Heart left ventricle (tissue), 16 donors: ENCODE measurements around the gene MAPT. TPM values are rescaled to one million over a fixed set of nuclear protein-coding genes. Genes with fewer than 3 reads are reported as not detected.
A peak's percentile ranks its signal among the peaks of the same experiment; 100 is the strongest.

Experiments used
- ATAC-seq, 4 donors: fragments of 200-7000 bp; cut with Tn5 transposase; one replicate each; pipeline ENCODE4 v1.9.1; 2020 to 2022; ENCODE audit warnings: moderate library complexity in 4 of 4, mild to moderate bottlenecking in 3 of 4, moderate number of reproducible peaks in 1 of 4
- DNase-seq, 5 donors: peaks; one replicate each; pipeline ENCODE4 v3.0.0-alpha.2; 2020
- H3K27ac ChIP-seq, 12 donors: fragments of 200-600 bp; sonication (generic) in 4 of 12; one replicate each; pipeline versions ENCODE4 v1.5.0 to v1.8.0; 2016 to 2022; ENCODE audit warnings: mild to moderate bottlenecking in 2 of 12
- H3K27me3 ChIP-seq, 9 donors: fragments of 200-600 bp; sonication (generic) in 2 of 9; one replicate each; pipeline versions ENCODE4 v1.5.1 to v1.8.0; 2016 to 2022; ENCODE audit warnings: mild to moderate bottlenecking in 3 of 9
- H3K36me3 ChIP-seq, 9 donors: fragments of 200-600 bp; sonication (generic) in 2 of 9; one replicate each; pipeline versions ENCODE4 v1.5.0 to v1.8.0; 2018 to 2022; ENCODE audit warnings: mild to moderate bottlenecking in 2 of 9
- H3K4me1 ChIP-seq, 12 donors: fragments of 200-600 bp; sonication (generic) in 4 of 12; one replicate each; pipeline versions ENCODE4 v1.5.0 to v1.8.0; 2016 to 2022; ENCODE audit warnings: mild to moderate bottlenecking in 3 of 12
- H3K4me3 ChIP-seq, 12 donors: fragments of 200-600 bp; sonication (generic) in 4 of 12; one replicate each; pipeline versions ENCODE4 v1.5.0 to v1.8.0; 2017 to 2022; ENCODE audit warnings: mild to moderate bottlenecking in 9 of 12, moderate library complexity in 4 of 12
- H3K9me3 ChIP-seq, 12 donors: fragments of 200-600 bp; sonication (generic) in 4 of 12; one replicate each; pipeline versions ENCODE4 v1.5.0 to v1.8.0; 2016 to 2022; ENCODE audit warnings: mild to moderate bottlenecking in 1 of 12
- CTCF ChIP-seq, 12 donors: fragments of 200-600 bp; sonication (generic) in 4 of 12; IDR thresholded peaks; one replicate each; pipeline versions ENCODE4 v1.5.0 to v1.8.0; 2018 to 2022; ENCODE audit warnings: antibody characterized with exemption in 12 of 12, mild to moderate bottlenecking in 5 of 12
- POLR2A ChIP-seq, 2 donors: fragments of 450-650 bp; IDR thresholded peaks; one replicate each; pipeline ENCODE4 v1.6.1; 2017; ENCODE audit warnings: antibody characterized with exemption in 2 of 2, mild to moderate bottlenecking in 2 of 2, moderate library complexity in 2 of 2
- WGBS, 4 donors: extraction: QIAGEN DNeasy Blood & Tissue Kit in 2 of 4; methylation state at CpG; one replicate each; pipeline versions ENCODE4 v1.1.5 to v1.1.7; 2013 to 2018; 5-methylcytosine and 5-hydroxymethylcytosine counted together
- intact Hi-C, 10 donors: fragments of 100-400 bp; cut with DNase I; formaldehyde crosslinking; loops; one replicate each; pipeline versions ENCODE4 v1.11.1 to v1.14.2; 2022
- polyA plus RNA-seq, 2 donors: library from polyadenylated mRNA; stranded (reverse); fragments of 200-250 nt; gene quantifications; one replicate each; pipeline ENCODE4 v1.2.3, GENCODE V29; 2013
- total RNA-seq, 9 donors: library from RNA; depleted of rRNA in 2 of 9; stranded (reverse); fragments of >200 nt in 2 of 9; fragmentation: NEBNext Ultra II Directional in 3 of 9; extraction: Animal tissue kit (Norgen Biotek cat#: 25700) in 3 of 9; gene quantifications; one replicate each; pipeline versions ENCODE4 v1.1.0 to v1.2.4, GENCODE V29; 2016 to 2023
- donor health status: ischemic (EF 13 %, LVEDD 7.1; RV severe dilation, severe dysfunction).
- donor health status: healthy with polysubstance abuse.
- donor health status: DM: no; HTN: yes; CAD: no.
- donor health status: DM: no; HTN: no; CAD: no.
- donor health status: ischemic (EF 25% LVEDD 6.9; RV normal size, moderate dysfunction).
- donor health status: ischemic (EF 25% LVEDD 5.7; RV mildly dilated, moderate dysfunction).
- donor health status: healthy.
- donor health status: DM: yes; HTN: yes; CAD: no.
- donor health status: ischemic (EF 35%, LVEDD 5.7; RV mildly dilated, moderate dysfunction).
- donor health status: nonischemic (EF 11% LVEDD 7.7; RV severe dilation, severe dysfunction).
- donor health status: DM: yes; HTN: yes; CAD: no.
- donor health status: PGD.
- donor health status: ischemic (EF 29% LVEDD 5.4; RV normal size, mild dysfunction).
- donor health status: nonischemic (EF 23%, LVEDD 6.1; RV moderate dilation, normal function).

Gene MAPT
- total and polyA plus RNA-seq, 11 donors, result 2.9 to 70.4 (median 29.3) TPM

GRCh38 chr17:46026166-46027047 lies 132.1 kb downstream of the MAPT start:
- no peaks in the 10 kb centered on the region for H3K27me3 ChIP-seq
- peaks cover 0 to 39% (median 15%) of the 10 kb centered on the region in 12 donors for H3K4me1 ChIP-seq
- ATAC-seq, result peak in 3 of 4 donors; percentile 31 to 58 (median 31)
- DNase-seq, result peak in 3 of 5 donors; percentile 52 to 65 (median 59)
- 84 to 89% (median 87%) methylated on average over 12 to 17 of the region's 17 CpGs for WGBS, 4 donors
- H3K36me3 ChIP-seq, result peaks cover 0 to 71% (median 25%) of the 10 kb centered on the region in 9 donors
- H3K4me3 ChIP-seq, result no peak overlapping the region
- intact Hi-C loops, result loop anchor here in 1 of 10 donors (10.0 kb wide), 1 partner anchor 442 kb away; no protein-coding TSS in a partner anchor
- H3K27ac ChIP-seq, result peak overlapping the region in 5 of 12 donors; percentile 8 to 80 (median 34)
- TF ChIP-seq CTCF (IDR thresholded peaks at IDR 0.05) (no peak), POLR2A (IDR thresholded peaks at IDR 0.05) (no peak)
- H3K9me3 ChIP-seq, result no peaks in the 10 kb centered on the region

- intact Hi-C loops, result loop anchor here in 1 of 10 donors (10.0 kb wide), 1 partner anchor 443 kb away; no protein-coding TSS in a partner anchor
- Histone ChIP-seq H3K4me1 (peaks cover 0 to 39% (median 15%) of the 10 kb centered on the region in 12 donors), H3K9me3 (no peaks in the 10 kb centered on the region), H3K4me3 (no peak overlapping the region), H3K36me3 (peaks cover 0 to 80% (median 34%) of the 10 kb centered on the region in 9 donors), H3K27me3 (no peaks in the 10 kb centered on the region), H3K27ac (peak overlapping the region in 10 of 12 donors; percentile 8 to 80 (median 34))
- TF ChIP-seq POLR2A (IDR thresholded peaks at IDR 0.05) (no peak), CTCF (IDR thresholded peaks at IDR 0.05) (no peak)
- WGBS, 4 donors, result 70 to 78% (median 73%) methylated on average over 12 of the region's 12 CpGs
- ATAC-seq (peak in 2 of 4 donors; percentile 5 to 24), DNase-seq (no peak)
These were observed 133.0 kb downstream of the MAPT start for GRCh38 chr17:46027048-46027975.

DNA sequence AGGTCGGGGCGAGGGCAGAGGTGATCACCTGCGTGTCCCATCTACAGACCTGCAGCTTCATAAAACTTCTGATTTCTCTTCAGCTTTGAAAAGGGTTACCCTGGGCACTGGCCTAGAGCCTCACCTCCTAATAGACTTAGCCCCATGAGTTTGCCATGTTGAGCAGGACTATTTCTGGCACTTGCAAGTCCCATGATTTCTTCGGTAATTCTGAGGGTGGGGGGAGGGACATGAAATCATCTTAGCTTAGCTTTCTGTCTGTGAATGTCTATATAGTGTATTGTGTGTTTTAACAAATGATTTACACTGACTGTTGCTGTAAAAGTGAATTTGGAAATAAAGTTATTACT lies 133.6 kb downstream of the MAPT start:
- peak overlapping the region in 9 of 12 donors; percentile 8 to 80 (median 30) for H3K27ac ChIP-seq
- H3K9me3 ChIP-seq, result no peaks in the 10 kb centered on the region
- TF ChIP-seq CTCF (IDR thresholded peaks at IDR 0.05), result no peak
- no peak for TF ChIP-seq POLR2A (IDR thresholded peaks at IDR 0.05)
- 64 to 72% (median 68%) methylated on average over 4 of the region's 4 CpGs for WGBS, 4 donors
- peaks cover 0 to 39% (median 15%) of the 10 kb centered on the region in 12 donors for H3K4me1 ChIP-seq
- ATAC-seq, result peak in 2 of 4 donors; percentile 24 to 27
- DNase-seq, result no peak
- no peak overlapping the region for H3K4me3 ChIP-seq
- intact Hi-C loops, result loop anchor here in 1 of 10 donors (10.0 kb wide), 1 partner anchor 443 kb away; no protein-coding TSS in a partner anchor
- H3K27me3 ChIP-seq, result no peaks in the 10 kb centered on the region
- H3K36me3 ChIP-seq, result peaks cover 0 to 80% (median 39%) of the 10 kb centered on the region in 9 donors
